Upper lobe of left lung (tissue), 4 donors: ENCODE results near the gene MRPL20.

Source experiments
- EP300 ChIP-seq, 4 donors: sonication (generic); formaldehyde crosslinking; IDR thresholded peaks; one replicate each; pipeline ENCODE4 v1.5.1; 2017; ENCODE audit warnings: antibody characterized with exemption in 4 of 4, control low read depth in 2 of 4
- POLR2AphosphoS5 ChIP-seq, 2 donors: sonication (generic); formaldehyde crosslinking; IDR thresholded peaks; one replicate each; pipeline ENCODE4 v1.5.1; 2017; ENCODE audit warnings: antibody characterized with exemption in 2 of 2
- TF ChIP-seq, protein P1 (sequence below), 6 experiments: fragments of 450-650 bp in 4 of 6; fragments of 200-600 bp in 2 of 6; sonication (generic) in 2 of 6; IDR thresholded peaks; one replicate each; pipeline ENCODE4 v1.5.1; 2016 to 2019; ENCODE audit warnings: antibody characterized with exemption in 6 of 6

DNA sequence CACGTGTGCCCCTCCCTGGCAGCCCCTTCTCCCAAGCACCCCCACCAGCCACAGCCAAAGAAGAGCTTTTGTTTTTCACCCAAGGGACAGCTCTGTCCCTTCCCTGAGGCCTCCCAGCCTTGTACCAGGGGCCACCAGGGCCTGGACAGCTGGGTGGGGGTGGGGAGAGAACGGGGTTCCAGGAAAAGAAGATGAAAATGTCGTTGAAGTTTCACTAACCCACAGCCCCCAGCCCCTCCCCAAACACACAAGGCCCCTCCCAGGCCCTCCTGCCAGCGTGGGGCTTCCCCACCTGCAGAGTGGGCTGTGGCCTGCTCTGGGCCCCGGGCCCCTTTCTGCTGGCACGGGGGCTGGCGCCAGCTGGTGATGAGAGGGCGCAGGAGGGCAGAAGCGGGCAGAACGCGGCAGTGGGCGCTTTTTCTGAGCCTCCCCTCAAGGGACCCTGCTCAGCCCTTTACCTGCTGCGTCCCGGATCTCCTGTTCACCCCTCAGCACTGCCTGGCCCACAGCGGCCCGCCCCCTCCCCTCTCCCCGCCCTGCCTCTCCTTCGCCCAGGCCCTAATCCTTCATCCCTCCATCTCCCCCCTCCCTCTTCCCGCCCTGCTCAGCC is 19.5 kb upstream of the MRPL20 start:
- no peak for TF ChIP-seq POLR2AphosphoS5 (IDR thresholded peaks at IDR 0.05)
- TF ChIP-seq, protein P1, sequence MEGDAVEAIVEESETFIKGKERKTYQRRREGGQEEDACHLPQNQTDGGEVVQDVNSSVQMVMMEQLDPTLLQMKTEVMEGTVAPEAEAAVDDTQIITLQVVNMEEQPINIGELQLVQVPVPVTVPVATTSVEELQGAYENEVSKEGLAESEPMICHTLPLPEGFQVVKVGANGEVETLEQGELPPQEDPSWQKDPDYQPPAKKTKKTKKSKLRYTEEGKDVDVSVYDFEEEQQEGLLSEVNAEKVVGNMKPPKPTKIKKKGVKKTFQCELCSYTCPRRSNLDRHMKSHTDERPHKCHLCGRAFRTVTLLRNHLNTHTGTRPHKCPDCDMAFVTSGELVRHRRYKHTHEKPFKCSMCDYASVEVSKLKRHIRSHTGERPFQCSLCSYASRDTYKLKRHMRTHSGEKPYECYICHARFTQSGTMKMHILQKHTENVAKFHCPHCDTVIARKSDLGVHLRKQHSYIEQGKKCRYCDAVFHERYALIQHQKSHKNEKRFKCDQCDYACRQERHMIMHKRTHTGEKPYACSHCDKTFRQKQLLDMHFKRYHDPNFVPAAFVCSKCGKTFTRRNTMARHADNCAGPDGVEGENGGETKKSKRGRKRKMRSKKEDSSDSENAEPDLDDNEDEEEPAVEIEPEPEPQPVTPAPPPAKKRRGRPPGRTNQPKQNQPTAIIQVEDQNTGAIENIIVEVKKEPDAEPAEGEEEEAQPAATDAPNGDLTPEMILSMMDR (IDR thresholded peaks at IDR 0.05) = no peak
- TF ChIP-seq EP300 (IDR thresholded peaks at IDR 0.05) = no peak
